GM23338 (cell line): ENCODE measurements around the gene COL26A1. TPM values are rescaled to one million over a fixed set of nuclear protein-coding genes. Genes with fewer than 3 reads are reported as not detected.

Source experiments
- ATAC-seq: fragments of 200-7000 bp; cut with Tn5 transposase; 3 replicates; pipeline ENCODE4 v1.9.1; 2020
- DNase-seq: peaks from one replicate; pipeline ENCODE4 v3.0.0-alpha.2; 2015; ENCODE audit warnings: low spot score
- H2AFZ ChIP-seq: fragments of 200-600 bp; sonication (generic); 2 replicates; pipeline ENCODE4 v1.8.0; 2016; ENCODE audit warnings: antibody characterized with exemption, mild to moderate bottlenecking, moderate library complexity
- H3F3A ChIP-seq: fragments of 200-600 bp; sonication (generic); replicated peaks from 2 replicates; pipeline ENCODE4 v1.8.0; 2017; ENCODE audit warnings: antibody characterized with exemption, mixed run types, low read depth
- H3K27ac ChIP-seq: fragments of 200-600 bp; sonication (generic); 2 replicates; pipeline ENCODE4 v1.6.1; 2016; ENCODE audit warnings: low read depth
- H3K27me3 ChIP-seq: fragments of 200-600 bp; sonication (generic); 2 replicates; pipeline ENCODE4 v1.8.0; 2016; ENCODE audit warnings: mild to moderate bottlenecking, mixed run types, moderate library complexity; ENCODE audit not compliant: insufficient read depth
- H3K36me3 ChIP-seq: fragments of 200-600 bp; sonication (generic); 2 replicates; pipeline ENCODE4 v1.8.0; 2016; ENCODE audit warnings: mild to moderate bottlenecking; ENCODE audit not compliant: insufficient read depth
- H3K4me1 ChIP-seq: fragments of 200-600 bp; sonication (generic); 2 replicates; pipeline ENCODE4 v1.8.0; 2016; ENCODE audit warnings: mild to moderate bottlenecking, moderate library complexity; ENCODE audit not compliant: insufficient read depth
- H3K4me2 ChIP-seq: fragments of 200-600 bp; sonication (generic); 2 replicates; pipeline ENCODE4 v1.7.1; 2017; ENCODE audit warnings: mixed run types
- H3K4me3 ChIP-seq: fragments of 200-600 bp; sonication (generic); 2 replicates; pipeline ENCODE4 v1.6.1; 2016; ENCODE audit warnings: mixed run types
- H3K79me2 ChIP-seq: fragments of 200-600 bp; sonication (generic); replicated peaks from 2 replicates; pipeline ENCODE4 v1.8.0; 2017; ENCODE audit warnings: mild to moderate bottlenecking; ENCODE audit not compliant: insufficient read depth
- H3K9me2 ChIP-seq: fragments of 200-600 bp; sonication (generic); 2 replicates; pipeline ENCODE4 v1.8.0; 2017; ENCODE audit not compliant: insufficient read depth
- H4K20me1 ChIP-seq: fragments of 200-600 bp; sonication (generic); replicated peaks from 2 replicates; pipeline ENCODE4 v1.8.0; 2017; ENCODE audit warnings: mild to moderate bottlenecking; ENCODE audit not compliant: insufficient read depth
- H3K27ac Mint-ChIP-seq: 2 replicates; pipeline ENCODE4 v1.8.0; 2020; ENCODE audit warnings: inconsistent platforms, mild to moderate bottlenecking, moderate library complexity, mixed read lengths
- H3K27me3 Mint-ChIP-seq: 3 replicates; pipeline ENCODE4 v1.8.0; 2022; ENCODE audit warnings: low read depth, mild to moderate bottlenecking, moderate library complexity, mixed read lengths, inconsistent platforms; ENCODE audit not compliant: insufficient read depth, poor library complexity
- H3K36me3 Mint-ChIP-seq: 3 replicates; pipeline ENCODE4 v1.8.0; 2021; ENCODE audit warnings: low read depth, mild to moderate bottlenecking, inconsistent platforms, moderate library complexity, mixed read lengths
- H3K4me1 Mint-ChIP-seq: 3 replicates; pipeline ENCODE4 v1.8.0; 2020; ENCODE audit warnings: mild to moderate bottlenecking, inconsistent platforms, mixed read lengths
- H3K4me3 Mint-ChIP-seq: 3 replicates; pipeline ENCODE4 v1.8.0; 2021; ENCODE audit warnings: moderate library complexity, mild to moderate bottlenecking, inconsistent platforms, mixed read lengths
- H3K9me3 Mint-ChIP-seq: 3 replicates; pipeline ENCODE4 v1.8.0; 2020; ENCODE audit warnings: moderate library complexity, mild to moderate bottlenecking, inconsistent platforms, mixed read lengths
- CREB1 ChIP-seq: fragments of 250-450 bp; sonication (Bioruptor Pico); IDR thresholded peaks from 2 replicates; pipeline ENCODE4 v1.5.0; 2020; ENCODE audit warnings: low read depth, mild to moderate bottlenecking, moderate library complexity
- EZH2 ChIP-seq: fragments of 200-600 bp; sonication (generic); IDR thresholded peaks from one replicate; pipeline ENCODE4 v1.8.0; 2017; ENCODE audit warnings: antibody characterized with exemption, mild to moderate bottlenecking, low read depth; ENCODE audit not compliant: unreplicated experiment
- EZH2phosphoT487 ChIP-seq: fragments of 200-600 bp; sonication (generic); IDR thresholded peaks from one replicate; pipeline ENCODE4 v1.8.1; 2018; ENCODE audit warnings: antibody characterized with exemption; ENCODE audit not compliant: unreplicated experiment
- JUNB ChIP-seq: IDR thresholded peaks from one replicate; pipeline ENCODE4 v1.6.1; 2016; ENCODE audit warnings: antibody characterized with exemption; ENCODE audit not compliant: unreplicated experiment
- NANOG ChIP-seq: IDR thresholded peaks from 2 replicates; pipeline ENCODE4 v1.6.1; 2016; ENCODE audit warnings: antibody characterized with exemption, borderline replicate concordance
- POLR2AphosphoS5 ChIP-seq: IDR thresholded peaks from 2 replicates; pipeline ENCODE4 v1.6.1; 2016; ENCODE audit warnings: antibody characterized with exemption, low read depth
- STAT1 ChIP-seq: IDR thresholded peaks from one replicate; pipeline ENCODE4 v1.6.1; 2016; ENCODE audit warnings: antibody characterized with exemption; ENCODE audit not compliant: unreplicated experiment
- ZNF114 ChIP-seq: fragments of 250-450 bp; sonication (Bioruptor Pico); IDR thresholded peaks from 2 replicates; pipeline ENCODE4 v1.5.0; 2020; ENCODE audit warnings: mild to moderate bottlenecking, moderate library complexity
- ZNF331 ChIP-seq: fragments of 250-450 bp; sonication (Bioruptor Pico); IDR thresholded peaks from 2 replicates; pipeline ENCODE4 v1.5.0; 2020; ENCODE audit warnings: low read depth, mild to moderate bottlenecking, moderate library complexity
- polyA plus RNA-seq: library from polyadenylated mRNA; unstranded; fragments of >200 nt; fragmentation: Nextera tagmentation; extraction: Ambion mirVana; gene quantifications from 2 replicates; pipeline ENCODE4 v1.2.1, GENCODE V29; 2016
- total RNA-seq: library from RNA; depleted of rRNA; stranded (reverse); fragments of >200 nt; shearing (Covaris generic); gene quantifications from 2 replicates; pipeline ENCODE4 v1.2.3, GENCODE V29; 2014
- TF ChIP-seq, protein P1 (sequence below): IDR thresholded peaks from one replicate; pipeline ENCODE4 v1.6.1; 2018; ENCODE audit warnings: antibody characterized with exemption; ENCODE audit not compliant: unreplicated experiment
- TF ChIP-seq, protein P2 (sequence below): fragments of 250-450 bp; sonication (Bioruptor Pico); IDR thresholded peaks from 2 replicates; pipeline ENCODE4 v1.5.0; 2020; ENCODE audit warnings: mild to moderate bottlenecking, moderate library complexity
- TF ChIP-seq, protein P3 (sequence below): IDR thresholded peaks from 2 replicates; pipeline ENCODE4 v1.6.1; 2016; ENCODE audit warnings: antibody characterized with exemption
- TF ChIP-seq, protein P4 (sequence below), 2 experiments: fragments of 200-600 bp in 1 of 2; sonication (generic) in 1 of 2; conservative IDR thresholded peaks; 2 replicates each; pipeline versions ENCODE4 v1.5.1 to v1.6.1; 2016 to 2017; ENCODE audit warnings: antibody characterized with exemption in 2 of 2, low read depth in 2 of 2, mild to moderate bottlenecking in 2 of 2, moderate library complexity in 1 of 2

The COL26A1 gene
- total and polyA plus RNA-seq, 2 experiments from 2014 or later = 17.8 to 55.0 TPM

DNA sequence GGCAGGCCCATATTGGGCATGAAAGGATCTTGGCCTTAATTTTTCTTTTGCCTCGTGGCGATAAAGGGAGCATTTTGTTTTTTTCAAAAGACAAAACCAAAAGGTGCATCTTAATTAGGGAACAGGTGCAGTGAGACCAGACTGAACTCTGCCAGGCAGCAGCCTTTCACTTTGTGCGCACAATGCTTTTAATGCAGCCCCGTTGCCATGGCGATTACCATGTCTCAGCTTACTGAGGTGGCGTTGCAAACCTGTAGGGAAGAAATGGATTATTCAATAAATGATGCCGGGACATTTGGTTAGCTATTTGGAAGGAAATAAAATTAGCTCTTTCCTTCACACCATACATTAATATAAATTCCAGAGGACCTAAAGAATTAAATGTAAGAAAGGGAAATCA lies 204.6 kb downstream of the COL26A1 start:
- Histone ChIP-seq H3K9me2 (no peaks in the 10 kb centered on the region), H3F3A (peaks cover 6% of the 10 kb centered on the region; the same call in 1 of the 2 replicates), H3K79me2 (no peaks in the 10 kb centered on the region), H3K4me1 (peaks cover 7% of the 10 kb centered on the region; the same call in 1 of the 2 replicates), H3K36me3 (no peaks in the 10 kb centered on the region), H3K4me3 (no peak overlapping the region), H4K20me1 (no peaks in the 10 kb centered on the region), H3K27ac (no peak overlapping the region), H3K27me3 (no peaks in the 10 kb centered on the region), H3K4me2 (no peak overlapping the region), H2AFZ (no peak overlapping the region)
- Mint-ChIP-seq H3K4me1 (peaks cover 29% of the 10 kb centered on the region), H3K36me3 (no peaks in the 10 kb centered on the region; the same call in 1 of the 3 replicates), H3K27ac (no peak overlapping the region), H3K9me3 (peaks cover 21% of the 10 kb centered on the region), H3K27me3 (peaks cover 14% of the 10 kb centered on the region), H3K4me3 (no peak overlapping the region)
- ATAC-seq (no peak), DNase-seq (peak; percentile 64)
- TF ChIP-seq ZNF114 = no peak
- TF ChIP-seq POLR2AphosphoS5 = no peak
- no peak for TF ChIP-seq STAT1
- TF ChIP-seq, protein P1, sequence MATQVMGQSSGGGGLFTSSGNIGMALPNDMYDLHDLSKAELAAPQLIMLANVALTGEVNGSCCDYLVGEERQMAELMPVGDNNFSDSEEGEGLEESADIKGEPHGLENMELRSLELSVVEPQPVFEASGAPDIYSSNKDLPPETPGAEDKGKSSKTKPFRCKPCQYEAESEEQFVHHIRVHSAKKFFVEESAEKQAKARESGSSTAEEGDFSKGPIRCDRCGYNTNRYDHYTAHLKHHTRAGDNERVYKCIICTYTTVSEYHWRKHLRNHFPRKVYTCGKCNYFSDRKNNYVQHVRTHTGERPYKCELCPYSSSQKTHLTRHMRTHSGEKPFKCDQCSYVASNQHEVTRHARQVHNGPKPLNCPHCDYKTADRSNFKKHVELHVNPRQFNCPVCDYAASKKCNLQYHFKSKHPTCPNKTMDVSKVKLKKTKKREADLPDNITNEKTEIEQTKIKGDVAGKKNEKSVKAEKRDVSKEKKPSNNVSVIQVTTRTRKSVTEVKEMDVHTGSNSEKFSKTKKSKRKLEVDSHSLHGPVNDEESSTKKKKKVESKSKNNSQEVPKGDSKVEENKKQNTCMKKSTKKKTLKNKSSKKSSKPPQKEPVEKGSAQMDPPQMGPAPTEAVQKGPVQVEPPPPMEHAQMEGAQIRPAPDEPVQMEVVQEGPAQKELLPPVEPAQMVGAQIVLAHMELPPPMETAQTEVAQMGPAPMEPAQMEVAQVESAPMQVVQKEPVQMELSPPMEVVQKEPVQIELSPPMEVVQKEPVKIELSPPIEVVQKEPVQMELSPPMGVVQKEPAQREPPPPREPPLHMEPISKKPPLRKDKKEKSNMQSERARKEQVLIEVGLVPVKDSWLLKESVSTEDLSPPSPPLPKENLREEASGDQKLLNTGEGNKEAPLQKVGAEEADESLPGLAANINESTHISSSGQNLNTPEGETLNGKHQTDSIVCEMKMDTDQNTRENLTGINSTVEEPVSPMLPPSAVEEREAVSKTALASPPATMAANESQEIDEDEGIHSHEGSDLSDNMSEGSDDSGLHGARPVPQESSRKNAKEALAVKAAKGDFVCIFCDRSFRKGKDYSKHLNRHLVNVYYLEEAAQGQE = no peak
- TF ChIP-seq EZH2phosphoT487 = no peak
- TF ChIP-seq EZH2 = no peak
- TF ChIP-seq NANOG = no peak
- TF ChIP-seq, protein P2, sequence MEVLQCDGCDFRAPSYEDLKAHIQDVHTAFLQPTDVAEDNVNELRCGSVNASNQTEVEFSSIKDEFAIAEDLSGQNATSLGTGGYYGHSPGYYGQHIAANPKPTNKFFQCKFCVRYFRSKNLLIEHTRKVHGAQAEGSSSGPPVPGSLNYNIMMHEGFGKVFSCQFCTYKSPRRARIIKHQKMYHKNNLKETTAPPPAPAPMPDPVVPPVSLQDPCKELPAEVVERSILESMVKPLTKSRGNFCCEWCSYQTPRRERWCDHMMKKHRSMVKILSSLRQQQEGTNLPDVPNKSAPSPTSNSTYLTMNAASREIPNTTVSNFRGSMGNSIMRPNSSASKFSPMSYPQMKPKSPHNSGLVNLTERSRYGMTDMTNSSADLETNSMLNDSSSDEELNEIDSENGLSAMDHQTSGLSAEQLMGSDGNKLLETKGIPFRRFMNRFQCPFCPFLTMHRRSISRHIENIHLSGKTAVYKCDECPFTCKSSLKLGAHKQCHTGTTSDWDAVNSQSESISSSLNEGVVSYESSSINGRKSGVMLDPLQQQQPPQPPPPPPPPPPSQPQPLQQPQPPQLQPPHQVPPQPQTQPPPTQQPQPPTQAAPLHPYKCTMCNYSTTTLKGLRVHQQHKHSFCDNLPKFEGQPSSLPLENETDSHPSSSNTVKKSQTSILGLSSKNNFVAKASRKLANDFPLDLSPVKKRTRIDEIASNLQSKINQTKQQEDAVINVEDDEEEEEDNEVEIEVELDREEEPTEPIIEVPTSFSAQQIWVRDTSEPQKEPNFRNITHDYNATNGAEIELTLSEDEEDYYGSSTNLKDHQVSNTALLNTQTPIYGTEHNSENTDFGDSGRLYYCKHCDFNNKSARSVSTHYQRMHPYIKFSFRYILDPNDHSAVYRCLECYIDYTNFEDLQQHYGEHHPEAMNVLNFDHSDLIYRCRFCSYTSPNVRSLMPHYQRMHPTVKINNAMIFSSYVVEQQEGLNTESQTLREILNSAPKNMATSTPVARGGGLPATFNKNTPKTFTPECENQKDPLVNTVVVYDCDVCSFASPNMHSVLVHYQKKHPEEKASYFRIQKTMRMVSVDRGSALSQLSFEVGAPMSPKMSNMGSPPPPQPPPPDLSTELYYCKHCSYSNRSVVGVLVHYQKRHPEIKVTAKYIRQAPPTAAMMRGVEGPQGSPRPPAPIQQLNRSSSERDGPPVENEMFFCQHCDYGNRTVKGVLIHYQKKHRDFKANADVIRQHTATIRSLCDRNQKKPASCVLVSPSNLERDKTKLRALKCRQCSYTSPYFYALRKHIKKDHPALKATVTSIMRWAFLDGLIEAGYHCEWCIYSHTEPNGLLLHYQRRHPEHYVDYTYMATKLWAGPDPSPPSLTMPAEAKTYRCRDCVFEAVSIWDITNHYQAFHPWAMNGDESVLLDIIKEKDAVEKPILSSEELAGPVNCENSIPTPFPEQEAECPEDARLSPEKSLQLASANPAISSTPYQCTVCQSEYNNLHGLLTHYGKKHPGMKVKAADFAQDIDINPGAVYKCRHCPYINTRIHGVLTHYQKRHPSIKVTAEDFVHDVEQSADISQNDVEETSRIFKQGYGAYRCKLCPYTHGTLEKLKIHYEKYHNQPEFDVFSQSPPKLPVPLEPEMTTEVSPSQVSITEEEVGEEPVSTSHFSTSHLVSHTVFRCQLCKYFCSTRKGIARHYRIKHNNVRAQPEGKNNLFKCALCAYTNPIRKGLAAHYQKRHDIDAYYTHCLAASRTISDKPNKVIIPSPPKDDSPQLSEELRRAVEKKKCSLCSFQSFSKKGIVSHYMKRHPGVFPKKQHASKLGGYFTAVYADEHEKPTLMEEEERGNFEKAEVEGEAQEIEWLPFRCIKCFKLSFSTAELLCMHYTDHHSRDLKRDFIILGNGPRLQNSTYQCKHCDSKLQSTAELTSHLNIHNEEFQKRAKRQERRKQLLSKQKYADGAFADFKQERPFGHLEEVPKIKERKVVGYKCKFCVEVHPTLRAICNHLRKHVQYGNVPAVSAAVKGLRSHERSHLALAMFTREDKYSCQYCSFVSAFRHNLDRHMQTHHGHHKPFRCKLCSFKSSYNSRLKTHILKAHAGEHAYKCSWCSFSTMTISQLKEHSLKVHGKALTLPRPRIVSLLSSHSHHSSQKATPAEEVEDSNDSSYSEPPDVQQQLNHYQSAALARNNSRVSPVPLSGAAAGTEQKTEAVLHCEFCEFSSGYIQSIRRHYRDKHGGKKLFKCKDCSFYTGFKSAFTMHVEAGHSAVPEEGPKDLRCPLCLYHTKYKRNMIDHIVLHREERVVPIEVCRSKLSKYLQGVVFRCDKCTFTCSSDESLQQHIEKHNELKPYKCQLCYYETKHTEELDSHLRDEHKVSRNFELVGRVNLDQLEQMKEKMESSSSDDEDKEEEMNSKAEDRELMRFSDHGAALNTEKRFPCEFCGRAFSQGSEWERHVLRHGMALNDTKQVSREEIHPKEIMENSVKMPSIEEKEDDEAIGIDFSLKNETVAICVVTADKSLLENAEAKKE (CRISPR knock-in tag) = no peak
- no peak for TF ChIP-seq ZNF331
- TF ChIP-seq, protein P3, sequence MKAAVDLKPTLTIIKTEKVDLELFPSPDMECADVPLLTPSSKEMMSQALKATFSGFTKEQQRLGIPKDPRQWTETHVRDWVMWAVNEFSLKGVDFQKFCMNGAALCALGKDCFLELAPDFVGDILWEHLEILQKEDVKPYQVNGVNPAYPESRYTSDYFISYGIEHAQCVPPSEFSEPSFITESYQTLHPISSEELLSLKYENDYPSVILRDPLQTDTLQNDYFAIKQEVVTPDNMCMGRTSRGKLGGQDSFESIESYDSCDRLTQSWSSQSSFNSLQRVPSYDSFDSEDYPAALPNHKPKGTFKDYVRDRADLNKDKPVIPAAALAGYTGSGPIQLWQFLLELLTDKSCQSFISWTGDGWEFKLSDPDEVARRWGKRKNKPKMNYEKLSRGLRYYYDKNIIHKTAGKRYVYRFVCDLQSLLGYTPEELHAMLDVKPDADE = no peak
- TF ChIP-seq CREB1 = no peak
- no peak for TF ChIP-seq JUNB
- TF ChIP-seq, protein P4, sequence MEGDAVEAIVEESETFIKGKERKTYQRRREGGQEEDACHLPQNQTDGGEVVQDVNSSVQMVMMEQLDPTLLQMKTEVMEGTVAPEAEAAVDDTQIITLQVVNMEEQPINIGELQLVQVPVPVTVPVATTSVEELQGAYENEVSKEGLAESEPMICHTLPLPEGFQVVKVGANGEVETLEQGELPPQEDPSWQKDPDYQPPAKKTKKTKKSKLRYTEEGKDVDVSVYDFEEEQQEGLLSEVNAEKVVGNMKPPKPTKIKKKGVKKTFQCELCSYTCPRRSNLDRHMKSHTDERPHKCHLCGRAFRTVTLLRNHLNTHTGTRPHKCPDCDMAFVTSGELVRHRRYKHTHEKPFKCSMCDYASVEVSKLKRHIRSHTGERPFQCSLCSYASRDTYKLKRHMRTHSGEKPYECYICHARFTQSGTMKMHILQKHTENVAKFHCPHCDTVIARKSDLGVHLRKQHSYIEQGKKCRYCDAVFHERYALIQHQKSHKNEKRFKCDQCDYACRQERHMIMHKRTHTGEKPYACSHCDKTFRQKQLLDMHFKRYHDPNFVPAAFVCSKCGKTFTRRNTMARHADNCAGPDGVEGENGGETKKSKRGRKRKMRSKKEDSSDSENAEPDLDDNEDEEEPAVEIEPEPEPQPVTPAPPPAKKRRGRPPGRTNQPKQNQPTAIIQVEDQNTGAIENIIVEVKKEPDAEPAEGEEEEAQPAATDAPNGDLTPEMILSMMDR (conservative IDR thresholded peaks at IDR 0.05; ENCODE audit: low read depth in 2 of 2) = no peak
